Effector CD4-positive, alpha-beta T cell (primary cell): ENCODE results near the gene COL13A1.
A peak's percentile ranks its signal among the peaks of the same experiment; 100 is the strongest.

Source experiments
- DNase-seq: peaks from one replicate; pipeline ENCODE4 v3.0.0-alpha.2; 2020

The COL13A1 gene

GRCh38 chr10:69914398-69915214 is 112.9 kb downstream of the COL13A1 start:
- peak; percentile 26 for DNase-seq

GRCh38 chr10:69915215-69915560 is 113.5 kb downstream of the COL13A1 start:
- no peak for DNase-seq

GRCh38 chr10:69916118-69916517 is 114.4 kb downstream of the COL13A1 start:
- DNase-seq = no peak

GRCh38 chr10:69918036-69918435 is 116.3 kb downstream of the COL13A1 start:
- no peak for DNase-seq

- no peak for DNase-seq
These were observed 117.5 kb downstream of the COL13A1 start for GRCh38 chr10:69919250-69919649.

- no peak for DNase-seq
These were observed 123.4 kb downstream of the COL13A1 start for GRCh38 chr10:69925111-69925510.

- no peak for DNase-seq
These were observed 126.6 kb downstream of the COL13A1 start for GRCh38 chr10:69928339-69928738.

- no peak for DNase-seq
These were observed 127.9 kb downstream of the COL13A1 start for GRCh38 chr10:69929575-69929974.

GRCh38 chr10:69934768-69935167 is 133.1 kb downstream of the COL13A1 start:
- no peak for DNase-seq

- DNase-seq = no peak
These were observed 134.4 kb downstream of the COL13A1 start for GRCh38 chr10:69936091-69936490.

GRCh38 chr10:69938541-69938991 is 136.9 kb downstream of the COL13A1 start:
- no peak for DNase-seq

- DNase-seq = no peak
These were observed 137.4 kb downstream of the COL13A1 start for GRCh38 chr10:69939061-69939460.

GRCh38 chr10:69939481-69939880 is 137.8 kb downstream of the COL13A1 start:
- no peak for DNase-seq

GRCh38 chr10:69941730-69942129 is 140.0 kb downstream of the COL13A1 start:
- DNase-seq = no peak

GRCh38 chr10:69943292-69943820 is 141.7 kb downstream of the COL13A1 start:
- no peak for DNase-seq

- DNase-seq = no peak
These were observed 143.1 kb downstream of the COL13A1 start for GRCh38 chr10:69944761-69945160.

- DNase-seq = no peak
These were observed 146.6 kb downstream of the COL13A1 start for GRCh38 chr10:69948261-69948660.

- DNase-seq = no peak
These were observed 148.1 kb downstream of the COL13A1 start for GRCh38 chr10:69949770-69950169.

GRCh38 chr10:69951658-69952057 is 150.0 kb downstream of the COL13A1 start:
- DNase-seq = no peak

- DNase-seq = no peak
These were observed 150.5 kb downstream of the COL13A1 start for GRCh38 chr10:69952069-69952800.

- no peak for DNase-seq
These were observed 151.1 kb downstream of the COL13A1 start for GRCh38 chr10:69952821-69953221.

- no peak for DNase-seq
These were observed 152.1 kb downstream of the COL13A1 start for GRCh38 chr10:69953851-69954250.

GRCh38 chr10:69955211-69955805 is 153.6 kb downstream of the COL13A1 start:
- no peak for DNase-seq
